HG03354 (cell line): ENCODE data around the gene FAM241B.

Source experiments
- ATAC-seq: cut with Tn5 transposase; IDR thresholded peaks from one replicate; pipeline ENCODE4 v1.9.1; 2021; ENCODE audit warnings: mild to moderate bottlenecking; ENCODE audit not compliant: unreplicated experiment, poor library complexity, severe bottlenecking

FAM241B gene

DNA sequence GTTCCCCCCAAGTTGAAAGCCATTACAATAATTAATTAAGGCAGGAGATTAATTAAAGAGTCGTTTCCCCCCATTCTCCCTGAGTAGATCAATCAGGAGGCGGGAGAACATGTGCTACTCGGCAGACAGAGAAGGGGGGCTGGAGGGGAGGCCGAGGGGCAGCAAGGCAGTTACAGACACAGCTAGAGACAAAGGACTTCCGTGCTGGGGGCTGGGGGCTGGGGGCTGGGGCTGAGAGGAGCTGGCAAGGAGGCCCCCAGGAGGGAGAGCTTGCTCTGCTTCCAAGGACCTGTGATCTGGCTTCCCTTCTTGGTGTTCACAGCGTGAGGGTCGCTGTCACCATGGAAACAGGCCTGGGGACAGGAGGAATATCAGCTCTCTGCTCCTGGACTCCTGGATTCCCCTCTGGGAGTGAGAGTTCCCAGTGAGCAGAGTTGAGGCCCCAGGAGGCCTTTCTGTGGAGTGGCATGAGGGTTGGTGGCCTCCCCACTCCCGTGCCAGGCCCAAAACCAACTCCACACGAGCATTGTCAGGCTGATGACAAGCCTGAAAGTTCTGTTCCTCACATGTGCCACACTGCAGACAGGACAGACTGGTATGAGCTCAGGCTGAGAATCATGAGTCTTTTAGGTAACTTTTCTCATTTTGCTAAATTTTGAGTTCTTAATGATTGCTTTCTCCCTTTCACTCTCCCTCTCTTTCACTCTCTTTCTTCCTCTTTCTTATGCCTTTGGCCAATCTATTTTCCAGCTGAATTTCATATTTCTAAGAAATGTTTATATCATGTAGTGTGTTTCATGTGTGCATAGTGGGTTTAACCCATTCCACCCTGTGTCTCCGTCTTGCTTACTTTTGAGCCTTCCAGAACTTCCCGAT is 16.4 kb downstream of the FAM241B start:
- no peak for ATAC-seq

GRCh38 chr10:69647126-69647525 is 17.1 kb downstream of the FAM241B start:
- ATAC-seq: no peak

DNA sequence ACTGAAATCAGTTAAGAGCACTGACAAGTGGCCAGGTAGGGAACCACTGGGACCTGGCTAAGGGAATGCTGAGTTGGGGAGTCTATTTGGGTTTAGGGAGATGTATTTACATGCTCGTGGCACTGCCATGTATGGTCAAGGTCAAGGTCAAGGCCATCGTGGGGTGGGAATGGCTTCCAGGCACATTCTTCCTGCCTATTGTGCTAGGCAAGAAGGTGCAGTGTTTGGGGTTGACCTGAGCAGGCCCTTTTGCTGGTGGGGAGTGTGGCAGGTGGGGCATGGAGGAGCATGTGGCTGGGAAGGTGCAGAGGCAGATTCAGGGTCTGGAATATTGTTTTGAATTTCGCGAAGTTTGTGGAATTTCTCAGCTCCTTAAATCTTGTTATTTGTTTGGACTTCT is 17.8 kb downstream of the FAM241B start:
- no peak for ATAC-seq

- no peak for ATAC-seq
Measured at GRCh38 chr10:69648461-69648860, 18.4 kb downstream of the FAM241B start.

GRCh38 chr10:69649786-69650550 is 19.9 kb downstream of the FAM241B start:
- ATAC-seq: no peak

GRCh38 chr10:69650589-69651261 is 20.7 kb downstream of the FAM241B start:
- ATAC-seq: no peak

DNA sequence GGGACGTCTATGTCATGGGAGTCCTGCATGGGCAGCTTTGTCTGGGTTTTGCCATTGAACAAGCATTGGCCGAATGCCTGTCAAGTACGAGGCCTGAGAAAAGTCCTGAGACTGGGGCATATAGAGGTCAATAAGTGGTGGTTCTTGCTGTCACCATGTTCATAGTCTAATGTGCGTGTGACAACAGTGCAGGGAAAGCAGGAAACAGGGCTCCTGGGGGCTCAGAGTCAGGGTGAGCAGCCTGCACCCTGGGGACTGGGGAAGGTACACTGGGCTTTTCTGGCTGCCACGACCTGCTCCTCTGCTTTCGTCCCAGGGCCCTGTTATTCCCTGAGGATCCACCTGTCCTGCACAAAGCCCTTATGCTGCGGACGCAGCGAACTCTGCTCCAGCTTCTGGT is 21.3 kb downstream of the FAM241B start:
- ATAC-seq: no peak

DNA sequence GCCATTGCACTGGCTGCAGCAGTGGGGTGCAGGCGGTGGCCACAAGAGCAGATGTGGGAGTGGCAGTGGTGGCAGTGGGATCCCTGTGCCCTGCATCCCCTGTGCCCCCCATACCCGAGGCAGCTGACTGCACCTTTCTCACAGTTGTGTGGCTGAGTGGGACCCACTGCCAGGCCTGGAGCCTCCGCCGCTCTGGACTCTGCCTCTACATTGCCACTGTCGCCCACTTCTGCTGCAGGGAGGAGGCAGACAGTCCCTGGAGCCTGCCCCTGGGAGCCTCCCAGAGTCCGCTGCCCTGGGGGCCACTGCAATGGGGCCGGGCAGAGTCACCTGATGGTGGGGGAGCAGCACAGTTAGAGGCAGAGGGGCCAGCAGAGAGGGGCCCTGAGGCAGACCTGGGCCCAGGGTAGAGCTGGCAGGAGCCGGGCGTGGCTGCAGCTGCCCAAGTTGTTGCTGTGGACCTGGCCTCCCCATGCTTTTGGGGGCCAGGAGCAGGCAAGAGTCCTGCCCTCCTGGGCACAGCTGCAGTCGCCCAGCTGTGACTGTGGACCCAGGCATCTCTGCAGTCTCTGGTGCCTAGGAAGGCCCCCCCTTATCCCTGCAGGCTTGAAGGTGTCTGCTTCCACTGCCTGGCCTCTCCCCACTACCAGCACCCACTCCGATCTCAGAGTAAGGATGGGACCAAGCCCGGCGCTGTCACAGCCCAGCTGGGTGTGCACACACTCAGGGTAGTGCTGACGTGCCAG is 22.2 kb downstream of the FAM241B start:
- no peak for ATAC-seq

GRCh38 chr10:69652857-69653199 is 22.8 kb downstream of the FAM241B start:
- ATAC-seq: no peak

DNA sequence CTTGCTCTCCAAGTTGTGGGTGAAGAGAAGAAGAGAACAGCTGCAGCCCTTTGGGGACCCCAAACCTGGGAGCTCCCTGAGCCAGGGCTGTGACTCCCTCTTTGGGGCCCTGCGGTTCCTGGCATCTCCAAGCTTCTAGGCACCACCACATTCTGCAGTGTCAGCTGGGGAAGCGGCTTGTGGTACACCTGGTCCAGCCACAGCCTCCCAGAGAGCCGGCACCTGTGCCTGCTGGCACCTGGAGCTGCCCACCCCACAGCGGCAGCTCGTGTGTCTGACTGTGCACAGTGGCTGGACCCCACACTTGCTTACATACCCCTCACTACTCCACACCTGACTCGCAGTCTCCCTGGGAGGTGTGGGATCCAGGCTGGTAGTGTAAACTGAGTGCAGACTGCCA is 23.5 kb downstream of the FAM241B start:
- no peak for ATAC-seq

DNA sequence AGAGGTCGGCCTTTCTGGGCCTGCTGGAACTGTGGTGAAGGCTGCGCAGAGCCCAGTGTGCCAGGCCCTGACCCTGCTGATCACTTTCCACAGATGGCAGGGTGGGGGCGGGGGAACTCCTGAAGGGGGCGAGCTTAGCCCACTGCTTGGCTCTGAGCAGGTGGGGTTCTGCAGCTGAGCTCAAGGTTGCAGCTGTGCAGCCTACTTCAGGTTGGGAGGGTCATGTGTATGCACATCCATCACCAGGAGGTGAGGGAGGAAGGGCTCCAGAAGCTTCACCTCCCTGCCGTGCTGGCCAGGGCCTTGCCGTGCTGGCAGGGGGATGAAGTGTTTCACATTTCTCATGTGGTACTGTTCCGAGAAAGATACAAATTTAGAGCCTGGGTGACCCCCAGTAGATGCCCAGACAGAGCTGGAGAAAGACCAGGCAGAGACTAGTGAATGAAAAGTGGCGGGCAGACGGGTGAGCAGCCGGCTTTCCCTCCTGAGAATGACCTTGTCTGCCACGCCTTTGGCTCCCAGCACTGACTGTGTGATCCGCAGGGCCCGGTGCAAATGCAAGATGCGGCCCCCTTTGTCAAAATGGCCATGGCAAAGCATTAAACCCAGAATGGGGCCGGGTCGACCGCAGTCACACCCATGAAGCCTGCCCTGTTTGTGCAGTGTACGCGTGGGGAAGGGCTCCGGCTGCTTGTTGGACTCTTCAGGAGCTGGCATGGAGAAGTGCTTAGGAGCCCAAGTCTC is 25.2 kb downstream of the FAM241B start:
- ATAC-seq: no peak

- no peak for ATAC-seq
Measured at GRCh38 chr10:69655868-69656555, 26.0 kb downstream of the FAM241B start.

DNA sequence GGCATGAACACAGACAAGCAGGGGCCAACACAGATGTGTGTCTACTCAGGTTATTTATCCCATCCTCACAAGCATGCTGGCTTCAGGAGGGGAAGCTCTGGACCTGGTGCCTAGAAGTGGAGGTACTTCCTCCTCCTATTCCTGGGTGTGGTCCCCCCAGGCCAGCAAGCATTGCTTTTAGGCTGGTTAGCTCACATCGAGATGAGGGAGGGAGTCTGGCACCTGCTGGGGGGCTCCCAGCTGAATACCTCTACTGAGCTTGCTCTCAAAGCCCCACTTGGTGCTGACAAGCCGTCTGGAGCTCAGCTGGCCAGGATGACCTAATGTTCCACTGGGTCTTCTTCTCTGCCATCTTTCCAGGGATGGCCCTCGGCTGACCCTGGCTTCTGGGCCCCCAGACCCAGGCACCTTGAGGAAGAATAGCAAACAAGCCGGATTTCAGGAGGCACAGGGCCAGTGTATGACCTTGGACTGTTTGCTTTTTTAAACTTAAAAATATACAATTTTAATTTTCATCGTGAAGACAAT is 26.8 kb downstream of the FAM241B start:
- ATAC-seq: no peak

- no peak for ATAC-seq
Measured at GRCh38 chr10:69657430-69657829, 27.4 kb downstream of the FAM241B start.

DNA sequence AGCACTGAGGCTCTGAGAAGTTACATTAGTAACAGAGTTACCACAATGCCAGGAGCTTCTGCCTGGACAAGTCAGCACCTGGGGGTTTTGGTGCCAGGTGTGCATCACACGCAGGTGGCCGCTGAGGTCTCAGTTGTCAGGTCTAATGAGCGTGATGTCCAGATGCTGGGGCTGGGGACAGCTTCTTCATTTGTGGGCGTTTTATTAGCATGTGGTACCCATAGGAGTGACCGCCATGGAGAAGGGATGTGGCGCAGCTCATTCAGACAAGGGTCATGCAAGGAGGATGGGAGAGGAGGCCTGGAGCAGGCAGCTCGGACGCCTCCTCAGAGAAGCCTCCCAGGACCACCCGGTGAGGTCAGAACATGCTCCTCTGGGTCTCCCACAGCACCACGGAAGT is 27.8 kb downstream of the FAM241B start:
- no peak for ATAC-seq

- no peak for ATAC-seq
Measured at GRCh38 chr10:69659241-69660038, 29.4 kb downstream of the FAM241B start.

GRCh38 chr10:69660296-69660695 is 30.2 kb downstream of the FAM241B start:
- no peak for ATAC-seq
